HCT116 (cell line): ENCODE data around the gene PNPLA5. TPM values are rescaled to one million over a fixed set of nuclear protein-coding genes. Genes with fewer than 3 reads are reported as not detected.

Experiments
- ATAC-seq: fragments of 200-7000 bp; cut with Tn5 transposase; 2 replicates; pipeline ENCODE4 v1.9.1; 2020; ENCODE audit warnings: mild to moderate bottlenecking, moderate library complexity
- BruUV-seq: library from RNA; stranded (reverse); fragments of 400-500 nt; replicated peaks from 2 replicates; lab custom pipeline; 2021; lab: Mats Ljungman, UMichigan
- CTCF ChIA-PET: fragments of 300-600 bp; sonication (Branson Sonifier 250); formaldehyde crosslinking; loops from one replicate; lab custom pipeline; 2021; ENCODE audit warnings: antibody characterized with exemption; lab: Charles Lee
- POLR2A ChIA-PET: fragments of 300-600, 350-600 bp; sonication (Branson Sonifier 250); formaldehyde crosslinking; loops from one replicate; lab custom pipeline; 2021; ENCODE audit warnings: antibody characterized with exemption; lab: Charles Lee
- RAD21 ChIA-PET, 2 experiments: fragments of 300-600 bp; sonication (Branson Sonifier 250); formaldehyde crosslinking; loops; one replicate each; lab custom pipeline; 2023; ENCODE audit warnings: low total read pairs in 2 of 2; ENCODE audit not compliant: uncharacterized antibody in 2 of 2, unreplicated experiment in 2 of 2, low non-redundant PET in 1 of 2; lab: Charles Lee
- DNase-seq: peaks from one replicate; pipeline ENCODE4 v3.0.0-alpha.2; 2010; ENCODE audit warnings: low read depth, low spot score
- H2AFZ ChIP-seq: fragments of 200-600 bp; shearing (Covaris generic), sonication (generic); 2 replicates; pipeline ENCODE4 v1.6.1; 2017; ENCODE audit warnings: low read depth, mixed run types, mixed read lengths, antibody characterized with exemption, low read length; ENCODE audit not compliant: poor library complexity, severe bottlenecking
- H3K27ac ChIP-seq: 2 replicates; pipeline ENCODE4 v1.5.1; 2012; ENCODE audit warnings: low read depth, low read length
- H3K27me3 ChIP-seq: fragments of 200-600 bp; sonication (generic); 2 replicates; pipeline ENCODE4 v1.6.1; 2016; ENCODE audit warnings: mixed run types, low read length, mixed read lengths; ENCODE audit not compliant: insufficient read depth
- H3K36me3 ChIP-seq, 2 experiments: fragments of 200-500 bp in 1 of 2; fragments of 200-600 bp in 1 of 2; sonication (Bioruptor generic) in 1 of 2; sonication (generic) in 1 of 2; 2 replicates each; pipeline versions ENCODE4 v1.5.1 to v1.6.1; 2014 to 2016; ENCODE audit warnings: low read length in 2 of 2, inconsistent platforms in 1 of 2, mixed read lengths in 1 of 2, mixed run types in 1 of 2; ENCODE audit not compliant: insufficient read depth in 2 of 2, control insufficient read depth in 1 of 2
- H3K4me1 ChIP-seq, 2 experiments: fragments of 200-600 bp in 1 of 2; sonication (generic) in 1 of 2; 2 replicates each; pipeline versions ENCODE4 v1.5.1 to v1.6.1; 2012 to 2017; ENCODE audit warnings: low read length in 2 of 2, inconsistent platforms in 1 of 2, mild to moderate bottlenecking in 1 of 2, mixed read lengths in 1 of 2, mixed run types in 1 of 2, moderate library complexity in 1 of 2; ENCODE audit not compliant: insufficient read depth in 2 of 2, control insufficient read depth in 1 of 2
- H3K4me2 ChIP-seq: fragments of 200-600 bp; sonication (generic); 2 replicates; pipeline ENCODE4 v1.6.1; 2017; ENCODE audit warnings: mixed run types, low read length, mixed read lengths
- H3K4me3 ChIP-seq, 2 experiments: fragments of 200-600 bp in 1 of 2; sonication (generic) in 1 of 2; replicated peaks in 1 of 2; 2 replicates each; pipeline ENCODE4 v1.5.1; 2011 to 2016; ENCODE audit warnings: low read length in 2 of 2, control low read depth in 1 of 2, low read depth in 1 of 2, mild to moderate bottlenecking in 1 of 2, mixed read lengths in 1 of 2, mixed run types in 1 of 2
- H3K79me2 ChIP-seq: fragments of 200-600 bp; sonication (generic); 2 replicates; pipeline ENCODE4 v1.6.1; 2017; ENCODE audit warnings: mild to moderate bottlenecking, mixed run types, low read length, moderate library complexity, mixed read lengths; ENCODE audit not compliant: insufficient read depth
- H3K9ac ChIP-seq: fragments of 200-600 bp; sonication (generic); 2 replicates; pipeline ENCODE4 v1.6.1; 2016; ENCODE audit warnings: low read length, mixed read lengths
- H3K9me2 ChIP-seq: fragments of 200-600 bp; sonication (generic), shearing (Covaris generic); 2 replicates; pipeline ENCODE4 v1.6.1; 2017; ENCODE audit warnings: mixed run types, mild to moderate bottlenecking, moderate library complexity; ENCODE audit not compliant: insufficient read depth
- H3K9me3 ChIP-seq, 2 experiments: fragments of 200-500 bp in 1 of 2; fragments of 200-600 bp in 1 of 2; sonication (Bioruptor generic) in 1 of 2; sonication (generic) in 1 of 2; 2 replicates each; pipeline ENCODE4 v1.6.1; 2014 to 2017; ENCODE audit warnings: low read length in 2 of 2, mixed read lengths in 2 of 2, inconsistent platforms in 1 of 2, low read depth in 1 of 2, mild to moderate bottlenecking in 1 of 2, mixed run types in 1 of 2, moderate library complexity in 1 of 2; ENCODE audit not compliant: control insufficient read depth in 1 of 2, insufficient read depth in 1 of 2
- H4K20me1 ChIP-seq: fragments of 200-600 bp; sonication (generic), shearing (Covaris generic); 2 replicates; pipeline ENCODE4 v1.6.1; 2017; ENCODE audit warnings: mixed run types, mild to moderate bottlenecking, moderate library complexity; ENCODE audit not compliant: insufficient read depth
- EGR1 ChIP-seq: IDR thresholded peaks from 2 replicates; pipeline ENCODE4 v1.6.1; 2012; ENCODE audit warnings: low read depth
- ELF1 ChIP-seq: IDR thresholded peaks from 2 replicates; pipeline ENCODE4 v1.6.1; 2012; ENCODE audit warnings: low read depth, borderline replicate concordance
- EZH2phosphoT487 ChIP-seq: fragments of 200-600 bp; IDR thresholded peaks from 2 replicates; pipeline ENCODE4 v1.6.1; 2018; ENCODE audit warnings: antibody characterized with exemption, borderline replicate concordance
- FOSL1 ChIP-seq: IDR thresholded peaks from 2 replicates; pipeline ENCODE4 v1.6.1; 2012; ENCODE audit warnings: low read depth
- POLR2A ChIP-seq: IDR thresholded peaks from 2 replicates; pipeline ENCODE4 v1.7.0; 2011; ENCODE audit warnings: borderline replicate concordance; ENCODE audit not compliant: insufficient read depth, insufficient read length; ENCODE audit errors: extremely low read depth
- SIN3A ChIP-seq: IDR thresholded peaks from 2 replicates; pipeline ENCODE4 v1.6.1; 2012; ENCODE audit warnings: low read depth
- YY1 ChIP-seq: IDR thresholded peaks from 2 replicates; pipeline ENCODE4 v1.6.1; 2011; ENCODE audit warnings: low read length, low read depth, moderate library complexity, mild to moderate bottlenecking; ENCODE audit not compliant: insufficient replicate concordance; ENCODE audit errors: extremely low read depth
- intact Hi-C: fragments of 100-400 bp; cut with micrococcal nuclease; formaldehyde crosslinking; loops from 2 replicates; pipeline ENCODE4 v1.10.0; 2022
- total RNA-seq: library from RNA; stranded (reverse); gene quantifications from one replicate; pipeline ENCODE4 v1.2.1, GENCODE V29; 2021; ENCODE audit not compliant: unreplicated experiment
- TF ChIP-seq, protein P1 (sequence below): IDR thresholded peaks from 2 replicates; pipeline ENCODE4 v1.6.1; 2012
- TF ChIP-seq, protein P2 (sequence below): IDR thresholded peaks from 2 replicates; pipeline ENCODE4 v1.6.1; 2012

The PNPLA5 gene
- total RNA-seq, 1 experiment from 2014 or later, result 2.9 TPM

DNA sequence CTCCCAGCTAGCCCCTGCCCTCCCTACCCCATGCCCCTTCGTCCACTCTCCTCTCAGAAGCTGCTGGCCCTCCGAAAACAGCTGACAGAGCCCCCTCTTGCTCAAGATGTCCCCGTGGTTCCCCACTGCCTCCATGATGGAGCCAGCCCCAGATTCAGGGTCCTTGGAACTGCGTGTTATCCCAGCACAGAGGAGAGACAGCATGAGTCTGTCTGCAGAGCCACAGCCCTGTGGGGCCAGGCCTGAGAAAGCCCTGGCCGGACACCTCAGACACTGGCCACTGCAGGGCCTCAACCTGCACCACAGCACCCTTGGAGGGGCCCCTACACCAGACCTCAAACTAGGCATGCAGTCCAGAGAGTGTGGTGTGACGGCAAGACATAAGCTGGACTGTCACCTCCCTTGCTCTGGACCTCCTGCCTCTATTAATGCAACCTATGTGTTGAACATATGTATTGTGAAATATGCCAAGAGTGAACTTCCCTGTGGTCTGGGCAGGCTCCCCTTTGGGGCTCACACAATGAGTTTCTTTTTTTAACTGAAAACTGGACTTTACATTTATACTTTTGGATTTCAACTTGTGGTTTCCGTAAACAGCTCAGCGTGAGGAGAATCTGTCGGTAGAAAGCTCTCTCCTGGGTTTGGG lies 9.6 kb downstream of the PNPLA5 start:
- no TSS peak for BruUV-seq
- no peak overlapping the region for H2AFZ ChIP-seq
- no peaks in the 10 kb centered on the region for H3K79me2 ChIP-seq
- peaks cover 0 to 7% of the 10 kb centered on the region in 2 experiments; a peak in 1 of 4 replicates for H3K4me1 ChIP-seq
- intact Hi-C loops, result loop anchor here (10.0 kb wide), 2 partner anchors 203 to 743 kb away; no protein-coding TSS in a partner anchor
- H3K4me3 ChIP-seq, result no peak overlapping the region
- no peaks in the 10 kb centered on the region for H3K9me3 ChIP-seq
- no peak overlapping the region for H3K27ac ChIP-seq
- no peak for ATAC-seq
- H3K4me2 ChIP-seq, result no peak overlapping the region
- H3K36me3 ChIP-seq, result no peaks in the 10 kb centered on the region
- RAD21 ChIA-PET, result interaction anchor here (1.1 to 1.3 kb wide), 3 partner anchors 64 to 742 kb away, joined by 3 to 14 read pairs (median 9); no protein-coding TSS in a partner anchor
- no peak overlapping the region for H3K9ac ChIP-seq
- H3K27me3 ChIP-seq, result no peaks in the 10 kb centered on the region
- TF ChIP-seq POLR2A (no peak), EGR1 (no peak), YY1 (no peak), ELF1 (no peak), FOSL1 (no peak), SIN3A (no peak), EZH2phosphoT487 (no peak)
- TF ChIP-seq, protein P1, sequence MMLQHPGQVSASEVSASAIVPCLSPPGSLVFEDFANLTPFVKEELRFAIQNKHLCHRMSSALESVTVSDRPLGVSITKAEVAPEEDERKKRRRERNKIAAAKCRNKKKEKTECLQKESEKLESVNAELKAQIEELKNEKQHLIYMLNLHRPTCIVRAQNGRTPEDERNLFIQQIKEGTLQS, result no peak
- TF ChIP-seq, protein P2, sequence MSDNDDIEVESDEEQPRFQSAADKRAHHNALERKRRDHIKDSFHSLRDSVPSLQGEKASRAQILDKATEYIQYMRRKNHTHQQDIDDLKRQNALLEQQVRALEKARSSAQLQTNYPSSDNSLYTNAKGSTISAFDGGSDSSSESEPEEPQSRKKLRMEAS, result no peak
- TF ChIP-seq, all 23 proteins: peak for 0
- POLR2A ChIA-PET, result interaction anchor here (1.1 kb wide), 2 partner anchors 63 to 72 kb away, joined by 4 read pairs; partner anchors contain the start of gene SAMM50
- CTCF ChIA-PET, result interaction anchor here (1.0 to 2.1 kb wide), 27 partner anchors 10 to 743 kb away, joined by 3 to 64 read pairs (median 5); partner anchors contain the start of genes PNPLA5 and SULT4A1
- Histone ChIP-seq H3K9me2 (no peaks in the 10 kb centered on the region), H4K20me1 (no peaks in the 10 kb centered on the region)
- no peak for DNase-seq
